Measurements from ENCODE around the gene BCR. TPM values are rescaled to one million over a fixed set of nuclear protein-coding genes. Genes with fewer than 3 reads are reported as not detected.

The BCR gene
- total RNA-seq, 3 donors from 2014 or later = 43.6 to 56.0 (median 49.5) TPM

GRCh38 chr22:23210428-23211170, 30.3 kb downstream of the BCR start:
- Histone ChIP-seq H3K4me1 (ENCODE audit: low read depth) (peaks cover 3% of the 10 kb centered on the region), H3K36me3 (ENCODE audit: low read depth) (no peaks in the 10 kb centered on the region), H3K4me3 (no peak overlapping the region), H3K9me3 (no peaks in the 10 kb centered on the region)
- no peak for TF ChIP-seq CTCF (IDR thresholded peaks at IDR 0.05)
- intact Hi-C loops (cut with DNase I, micrococcal nuclease) = no loop called here
- DNase-seq (no peak), ATAC-seq (no peak)

- DNase-seq = no peak
- no peak for TF ChIP-seq CTCF (IDR thresholded peaks at IDR 0.05)
- no peak for ATAC-seq
- intact Hi-C loops (cut with DNase I, micrococcal nuclease) = no loop called here
- H3K9me3 ChIP-seq = no peaks in the 10 kb centered on the region
- no peak overlapping the region for H3K4me3 ChIP-seq
- H3K36me3 ChIP-seq (ENCODE audit: low read depth) = no peaks in the 10 kb centered on the region
- peaks cover 3% of the 10 kb centered on the region for H3K4me1 ChIP-seq (ENCODE audit: low read depth)
These were observed 31.3 kb downstream of the BCR start for GRCh38 chr22:23211622-23212021.

DNA sequence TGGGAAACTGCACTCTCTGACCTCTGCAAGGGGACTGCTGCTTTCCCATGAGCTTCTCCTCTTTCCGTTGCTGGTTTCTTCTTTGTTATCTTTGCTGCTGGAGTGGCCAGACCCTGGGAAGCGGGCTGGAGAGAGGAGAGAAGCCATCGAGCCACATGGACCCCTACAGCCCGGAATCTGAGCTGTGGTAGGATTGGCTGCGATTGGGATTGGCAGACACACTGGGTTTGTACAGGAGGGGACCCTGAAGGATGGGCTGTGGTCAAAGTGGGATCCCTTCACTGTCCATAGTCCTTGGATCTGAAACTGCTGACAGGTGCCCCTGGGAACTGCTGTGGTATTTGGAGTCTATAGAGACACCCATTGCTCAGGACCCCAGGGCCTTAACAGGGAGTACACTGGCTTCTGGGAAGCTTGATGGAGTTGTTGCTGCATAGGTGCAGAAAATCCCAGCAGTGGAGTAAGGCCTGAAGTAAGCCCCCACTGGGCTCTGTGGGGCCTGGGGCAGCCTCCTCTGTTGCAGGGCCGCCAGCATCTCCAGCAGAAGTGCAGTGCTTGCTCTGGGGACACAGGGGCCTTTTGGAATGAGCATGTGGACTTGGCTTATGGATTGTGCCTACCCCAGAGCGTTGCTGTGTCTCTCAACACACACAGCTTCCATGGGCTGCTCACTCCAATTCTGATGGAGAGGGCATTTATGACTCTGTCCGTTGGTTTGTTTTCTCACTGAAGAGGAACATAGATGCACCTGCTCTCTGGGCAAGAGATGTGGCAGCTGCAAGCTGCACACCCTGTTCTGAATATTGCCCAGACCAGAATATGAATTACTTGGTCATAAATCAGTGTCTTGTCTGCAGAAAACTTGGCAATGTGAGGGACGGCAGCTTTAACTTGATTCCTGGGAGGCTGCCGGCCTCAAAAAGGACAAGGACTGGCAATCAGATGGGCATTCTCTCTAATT, 32.0 kb downstream of the BCR start:
- TF ChIP-seq CTCF (IDR thresholded peaks at IDR 0.05) = no peak
- DNase-seq (no peak), ATAC-seq (peak; percentile 80)
- H3K9me3 ChIP-seq = no peaks in the 10 kb centered on the region
- intact Hi-C loops (cut with DNase I, micrococcal nuclease) = no loop called here
- H3K4me3 ChIP-seq = no peak overlapping the region
- H3K36me3 ChIP-seq (ENCODE audit: low read depth) = no peaks in the 10 kb centered on the region
- peaks cover 3% of the 10 kb centered on the region for H3K4me1 ChIP-seq (ENCODE audit: low read depth)

DNA sequence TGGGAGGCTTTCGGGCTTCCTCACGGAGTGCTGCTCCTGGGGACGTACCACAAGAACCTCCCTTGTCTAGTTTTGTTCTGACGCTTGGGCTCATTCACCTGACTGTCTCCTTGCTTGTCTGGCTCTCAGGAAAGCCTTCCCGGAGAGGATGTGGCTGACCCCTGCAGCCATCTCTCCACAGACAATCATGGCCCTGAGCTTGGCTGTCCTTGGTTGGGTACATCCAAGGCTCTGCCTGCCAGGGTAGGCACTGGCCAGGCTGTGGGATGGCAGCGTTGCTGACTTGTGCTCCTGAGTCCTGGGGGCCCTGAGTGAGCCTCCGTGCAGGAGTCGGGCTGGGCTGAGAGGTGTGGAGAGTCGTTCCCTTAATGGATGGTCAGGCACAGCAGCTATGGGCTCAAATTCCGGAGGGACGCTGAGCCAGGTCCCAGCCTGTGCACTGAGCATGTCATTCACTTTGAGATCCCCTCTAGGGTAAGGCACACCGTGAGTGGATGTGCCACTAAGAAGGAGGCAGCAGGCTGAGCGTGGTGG, 32.8 kb downstream of the BCR start:
- peak; percentile 12 for ATAC-seq
- intact Hi-C loops (cut with DNase I, micrococcal nuclease) = no loop called here
- H3K4me3 ChIP-seq = no peak overlapping the region
- H3K9me3 ChIP-seq = no peaks in the 10 kb centered on the region
- no peaks in the 10 kb centered on the region for H3K36me3 ChIP-seq (ENCODE audit: low read depth)
- no peak for TF ChIP-seq CTCF (IDR thresholded peaks at IDR 0.05)
- peaks cover 8% of the 10 kb centered on the region for H3K4me1 ChIP-seq (ENCODE audit: low read depth)
- no peak for DNase-seq

DNA sequence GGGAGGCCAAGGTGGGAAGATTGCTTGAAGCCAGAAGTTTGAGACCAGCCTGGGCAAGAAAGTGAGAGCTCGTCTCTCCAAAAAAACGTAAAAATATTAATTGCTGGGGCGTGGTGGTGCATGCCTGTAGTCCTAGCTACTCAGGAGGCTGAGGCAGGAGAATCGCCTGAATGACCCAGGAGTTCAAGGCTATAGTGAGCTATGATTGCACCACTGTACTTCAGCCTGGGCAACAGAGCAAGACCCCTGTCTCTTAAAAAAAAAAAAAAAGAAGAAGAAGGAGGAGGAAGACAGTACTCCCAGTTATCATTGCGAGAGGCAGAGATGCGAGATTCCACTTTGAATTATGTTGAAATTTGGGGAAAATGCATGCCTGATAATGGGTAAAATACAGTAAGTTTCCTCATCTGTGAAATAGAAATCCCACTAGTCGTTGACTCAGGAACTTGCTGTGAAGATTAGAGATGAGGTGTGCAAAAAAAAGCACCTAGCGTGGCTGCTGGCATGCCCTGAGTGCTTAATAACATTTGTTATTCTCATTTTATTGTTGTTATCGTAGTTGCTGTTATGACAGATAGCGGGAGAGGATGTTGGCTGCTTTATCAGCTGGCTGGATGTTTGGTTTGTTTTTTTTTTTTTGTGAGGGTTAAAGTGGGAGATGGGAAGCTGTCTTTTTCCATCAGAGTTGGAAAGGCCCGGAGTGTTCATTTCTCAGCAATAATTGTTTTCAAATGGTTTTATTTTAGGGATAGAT, 33.4 kb downstream of the BCR start:
- Histone ChIP-seq H3K4me3 (no peak overlapping the region), H3K36me3 (ENCODE audit: low read depth) (no peaks in the 10 kb centered on the region), H3K9me3 (no peaks in the 10 kb centered on the region), H3K4me1 (ENCODE audit: low read depth) (peaks cover 15% of the 10 kb centered on the region)
- no peak for TF ChIP-seq CTCF (IDR thresholded peaks at IDR 0.05)
- DNase-seq (no peak), ATAC-seq (no peak)
- intact Hi-C loops (cut with DNase I, micrococcal nuclease) = no loop called here

Data from mucosa of descending colon (tissue), 3 donors.